NCI-H2171 (cell line): ENCODE results near the gene S100A9.
"Not testable (repeated sequence)": the region's sequence is repeated elsewhere in the genome, so short reads cannot be mapped to it uniquely, and the experiment has no call there.

ENCODE experiments used
- DNase-seq: peaks from one replicate; lab custom pipeline; 2025; lab: John Stamatoyannopoulos, UW

The S100A9 gene

DNA sequence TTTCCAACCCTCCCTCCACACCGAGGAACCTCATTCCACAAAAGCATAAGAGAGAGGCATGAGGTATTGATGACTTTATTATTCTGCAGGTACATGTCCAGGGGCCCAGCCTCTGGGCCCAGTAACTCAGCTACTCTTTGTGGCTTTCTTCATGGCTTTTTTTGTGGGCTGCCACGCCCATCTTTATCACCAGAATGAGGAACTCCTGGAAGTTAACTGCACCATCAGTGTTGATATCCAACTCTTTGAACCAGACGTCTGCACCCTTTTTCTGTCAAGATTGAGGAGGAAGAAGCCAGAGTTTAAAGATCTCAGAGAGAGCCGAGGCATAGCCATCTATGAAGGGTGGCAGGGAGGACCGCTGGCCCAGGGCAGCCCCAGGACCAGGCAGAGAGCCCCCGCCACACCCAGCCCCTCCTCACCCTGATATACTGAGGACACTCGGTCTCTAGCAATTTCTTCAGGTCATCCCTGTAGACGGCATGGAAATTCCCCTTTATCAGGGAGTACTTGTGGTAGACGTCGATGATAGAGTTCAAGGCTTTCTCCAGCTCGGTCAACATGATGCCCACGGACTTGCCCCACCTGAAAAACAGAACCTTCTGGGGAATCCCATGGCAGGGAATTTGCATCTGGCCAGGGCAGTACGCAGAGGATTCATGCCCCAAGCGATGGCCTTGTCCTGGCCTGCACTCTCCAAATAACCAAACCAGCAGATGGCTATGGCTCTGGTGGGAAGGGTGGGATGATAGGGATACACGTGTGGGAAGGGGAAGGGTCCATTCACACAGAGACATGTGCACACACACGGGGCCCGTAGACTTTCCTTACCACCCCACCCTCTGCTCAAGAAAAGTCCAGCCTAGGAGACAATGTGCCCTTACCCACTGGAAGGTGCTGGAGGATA lies 32.6 kb downstream of the S100A9 start:
- no peak for DNase-seq

DNA sequence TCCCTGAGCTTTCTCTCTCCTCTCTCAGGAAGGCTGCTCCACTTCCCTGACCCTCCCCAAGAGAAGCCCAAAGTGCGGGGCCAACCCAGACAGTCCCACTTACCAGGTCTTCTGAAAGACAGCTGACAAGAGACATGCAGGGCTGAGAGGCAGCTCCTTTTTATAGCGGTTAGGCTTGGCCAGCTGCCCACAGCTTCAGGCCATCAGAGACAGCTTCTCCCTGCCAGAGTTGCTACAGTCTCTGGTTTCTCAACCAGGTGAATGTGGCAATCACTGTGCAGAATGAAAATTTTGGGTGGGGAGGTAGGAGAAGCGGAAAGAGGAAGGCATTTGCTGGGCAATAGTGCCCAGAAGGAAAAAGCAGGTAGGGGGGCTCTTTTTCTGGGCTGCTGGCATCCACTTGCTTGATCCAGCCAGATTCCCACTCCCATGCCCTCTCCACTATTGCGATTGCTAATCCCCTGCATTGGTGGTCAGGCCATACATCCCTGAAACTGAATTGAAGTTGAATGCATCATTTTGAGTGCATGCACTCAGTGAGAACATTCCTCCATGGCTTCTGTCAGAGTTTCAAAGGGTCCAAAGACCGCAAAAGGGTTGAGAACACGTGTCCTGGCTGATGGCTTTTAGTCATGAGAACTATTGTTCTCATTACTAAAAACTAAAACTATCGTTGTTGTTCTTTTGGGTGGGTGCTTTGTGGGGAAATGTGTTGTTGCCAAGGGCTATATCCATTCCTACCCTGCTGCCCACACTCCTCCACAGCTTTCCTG lies 33.5 kb downstream of the S100A9 start, which contains the start of gene S100A8:
Gene S100A8 (minus strand): TSS at position 136 of the 773 bp plus-strand sequence. CDS start 538 bp downstream, outside the sequence.
- no peak for DNase-seq

DNA sequence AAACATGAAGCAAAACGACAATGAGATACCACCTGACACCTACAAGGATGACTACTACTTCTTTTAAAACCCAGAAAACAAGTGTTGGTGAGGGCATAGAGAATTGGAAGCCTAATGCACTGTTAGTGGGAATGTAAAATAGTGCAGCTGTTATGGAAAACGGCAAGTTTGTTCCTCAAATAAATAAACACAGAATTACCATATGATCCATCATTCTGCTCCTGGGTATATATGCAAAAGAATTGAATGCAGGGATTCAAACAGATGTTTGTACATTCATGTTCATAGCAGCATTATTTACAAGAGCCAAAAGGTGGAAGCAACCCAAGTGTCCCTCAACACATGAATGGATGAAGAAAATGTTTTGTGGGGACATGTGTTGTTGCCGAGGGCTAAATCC lies 34.6 kb downstream of the S100A9 start:
- DNase-seq = no peak

DNA sequence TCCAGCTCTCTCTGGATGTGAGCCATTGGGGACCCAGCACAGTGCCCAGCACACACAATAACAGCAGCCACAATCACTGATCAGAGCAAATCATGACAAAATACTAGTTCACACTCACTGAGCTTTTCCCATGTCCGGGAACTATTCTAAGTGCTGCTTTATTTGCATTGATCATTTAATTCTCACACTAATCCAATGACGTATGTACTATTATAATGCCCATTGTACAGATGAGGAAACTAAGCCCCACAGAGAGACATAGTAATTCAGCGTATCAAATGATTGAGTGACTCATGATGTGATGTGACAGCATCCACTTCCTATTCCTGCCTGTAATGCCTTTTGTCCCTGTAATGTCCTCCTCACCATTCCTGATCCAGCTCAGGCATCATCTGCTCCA lies 35.2 kb downstream of the S100A9 start:
- DNase-seq = no peak

DNA sequence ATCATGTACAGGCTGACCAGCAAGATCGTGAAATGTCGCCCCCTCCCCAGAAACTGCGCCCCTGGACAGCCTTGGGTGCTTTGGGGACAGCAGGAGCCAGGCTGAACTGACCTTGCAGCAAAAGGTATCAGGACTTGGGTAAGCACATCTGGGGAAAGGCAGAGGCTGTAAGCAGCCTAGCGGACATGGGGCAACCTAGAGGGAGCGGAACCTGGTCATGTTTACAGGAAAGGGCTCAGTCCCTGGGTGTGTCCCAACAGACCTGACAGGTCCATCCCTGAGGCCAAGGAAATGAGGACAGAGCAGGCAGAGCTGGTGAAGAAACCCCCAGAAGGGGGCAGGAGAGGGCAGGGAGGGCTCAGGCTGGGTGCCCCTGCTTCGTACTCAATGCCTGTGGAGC lies 36.3 kb downstream of the S100A9 start:
- DNase-seq = no peak

DNA sequence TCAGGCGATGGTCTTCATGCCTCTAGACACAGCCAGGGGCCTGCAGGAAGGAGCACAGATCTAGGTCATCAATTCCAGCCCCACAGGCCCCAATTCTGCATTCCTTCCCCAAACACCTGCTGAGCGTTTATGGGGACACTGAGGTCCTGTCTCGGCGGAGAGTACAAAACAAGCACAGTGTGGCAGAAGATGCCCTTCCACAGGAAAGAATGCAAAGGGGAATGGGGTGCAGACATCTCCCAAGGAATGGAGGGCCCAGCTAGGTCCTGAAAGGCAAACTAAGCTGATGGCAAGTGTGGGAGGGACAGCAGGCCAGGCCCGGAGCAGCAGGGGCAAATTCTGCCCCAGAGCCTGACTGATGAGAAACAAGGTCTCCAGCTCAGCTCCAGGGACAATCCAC lies 36.7 kb downstream of the S100A9 start:
- no peak for DNase-seq

DNA sequence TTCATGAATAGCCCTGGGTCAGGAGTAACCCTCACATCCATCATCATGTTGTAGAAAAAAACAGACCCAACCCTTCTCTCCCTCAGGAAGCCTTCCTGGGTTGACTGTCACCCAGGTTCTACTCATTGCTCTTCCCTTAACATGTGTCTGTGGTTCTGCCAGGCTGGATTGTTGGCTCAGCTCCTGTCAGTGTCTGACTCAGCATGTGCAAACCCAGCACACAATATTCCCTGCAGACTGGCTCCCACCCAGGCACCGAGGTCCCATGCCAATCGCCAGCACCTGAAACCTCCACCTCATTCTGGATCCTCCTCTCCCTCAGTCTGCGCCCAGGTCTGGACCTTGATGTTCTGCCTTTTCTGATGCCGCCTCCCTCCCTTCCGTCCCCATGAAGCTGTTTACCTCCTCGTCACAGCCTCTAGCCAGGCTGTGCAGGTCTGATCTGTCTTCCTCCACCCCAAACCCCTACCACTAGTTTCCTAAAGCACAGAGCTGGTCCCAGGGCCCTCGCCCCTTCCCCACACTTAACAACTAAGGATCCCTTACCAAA lies 37.6 kb downstream of the S100A9 start:
- no peak for DNase-seq

DNA sequence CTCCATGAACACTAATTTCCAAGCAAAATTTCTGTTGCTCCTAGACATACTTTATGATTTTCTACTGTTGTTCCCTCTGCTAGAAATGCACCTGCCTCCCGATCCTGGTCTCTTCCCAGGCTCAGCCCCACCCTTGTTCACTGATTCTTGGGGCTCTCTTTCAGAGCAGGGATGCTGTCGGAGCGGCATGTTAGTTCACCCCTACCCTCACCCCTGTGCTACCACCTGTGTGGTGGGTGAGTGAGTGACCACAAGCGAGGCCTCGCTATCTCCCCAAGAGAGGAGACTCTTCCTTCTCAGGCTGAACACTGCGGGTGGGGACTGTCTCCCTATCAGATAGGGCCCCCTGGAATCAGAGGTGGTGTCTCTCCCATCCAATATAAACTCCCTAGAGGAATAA lies 38.1 kb downstream of the S100A9 start:
- no peak for DNase-seq

DNA sequence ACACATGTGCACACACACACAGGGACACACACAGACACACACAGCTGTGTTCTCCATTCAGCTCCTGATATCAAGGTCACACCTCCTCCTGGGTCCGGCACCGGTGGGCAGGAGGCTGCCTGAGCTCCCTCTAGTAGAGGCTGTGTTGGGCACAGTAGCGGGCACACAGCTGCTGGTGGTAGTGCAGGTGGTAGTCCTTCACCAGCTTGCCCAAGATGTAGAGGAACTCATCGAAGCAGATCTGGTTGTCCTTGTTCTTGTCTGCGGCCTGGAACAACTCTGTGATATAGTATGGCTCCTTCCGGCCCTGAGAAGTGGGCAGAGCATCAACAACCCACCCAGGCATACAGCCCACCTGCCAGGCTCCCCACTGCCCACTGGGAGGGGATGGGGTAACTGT lies 38.8 kb downstream of the S100A9 start:
- DNase-seq = no peak

DNA sequence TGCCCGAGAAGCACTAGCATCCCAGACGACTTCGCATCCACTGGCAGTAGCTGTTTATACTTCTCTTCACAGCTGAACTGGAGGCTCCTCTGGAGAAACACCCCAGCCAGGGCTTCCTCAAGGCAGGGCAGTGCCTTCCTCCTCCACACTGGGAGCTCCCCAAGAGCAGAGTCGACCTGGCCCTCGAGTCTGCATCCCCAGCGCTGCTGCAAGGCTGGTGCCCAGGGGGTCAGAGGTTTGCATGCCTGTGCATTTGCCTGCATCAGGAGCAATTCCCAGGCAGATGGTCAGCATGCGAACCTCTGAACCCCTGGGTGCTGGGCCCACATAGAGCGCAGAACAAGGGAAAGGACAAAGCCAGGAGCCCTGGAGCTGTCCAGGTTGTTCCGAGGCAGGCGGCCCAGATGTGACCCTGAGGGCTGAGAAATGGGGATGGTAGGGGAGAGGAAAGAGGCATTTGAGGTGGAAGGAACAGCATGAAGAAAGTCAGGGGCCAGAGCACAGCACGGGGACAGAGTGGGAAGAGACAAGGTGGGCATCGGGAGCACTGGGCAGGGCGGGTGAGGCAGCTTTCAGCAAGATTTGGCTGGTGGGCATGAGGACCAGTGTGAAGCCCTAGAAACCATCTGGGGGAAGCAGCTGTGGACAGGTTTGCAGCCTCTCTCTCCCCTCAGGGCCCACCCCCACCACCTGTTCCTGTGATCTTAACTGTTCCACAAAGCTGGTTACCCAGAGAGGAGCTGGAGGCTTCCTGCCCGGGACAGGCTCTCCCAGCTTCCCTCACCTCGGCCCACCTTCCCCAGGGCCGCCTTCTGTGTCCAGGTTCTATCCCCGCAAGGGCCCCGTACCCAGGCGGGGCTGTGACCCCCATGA lies 39.6 kb downstream of the S100A9 start:
- DNase-seq = peak; percentile 48

DNA sequence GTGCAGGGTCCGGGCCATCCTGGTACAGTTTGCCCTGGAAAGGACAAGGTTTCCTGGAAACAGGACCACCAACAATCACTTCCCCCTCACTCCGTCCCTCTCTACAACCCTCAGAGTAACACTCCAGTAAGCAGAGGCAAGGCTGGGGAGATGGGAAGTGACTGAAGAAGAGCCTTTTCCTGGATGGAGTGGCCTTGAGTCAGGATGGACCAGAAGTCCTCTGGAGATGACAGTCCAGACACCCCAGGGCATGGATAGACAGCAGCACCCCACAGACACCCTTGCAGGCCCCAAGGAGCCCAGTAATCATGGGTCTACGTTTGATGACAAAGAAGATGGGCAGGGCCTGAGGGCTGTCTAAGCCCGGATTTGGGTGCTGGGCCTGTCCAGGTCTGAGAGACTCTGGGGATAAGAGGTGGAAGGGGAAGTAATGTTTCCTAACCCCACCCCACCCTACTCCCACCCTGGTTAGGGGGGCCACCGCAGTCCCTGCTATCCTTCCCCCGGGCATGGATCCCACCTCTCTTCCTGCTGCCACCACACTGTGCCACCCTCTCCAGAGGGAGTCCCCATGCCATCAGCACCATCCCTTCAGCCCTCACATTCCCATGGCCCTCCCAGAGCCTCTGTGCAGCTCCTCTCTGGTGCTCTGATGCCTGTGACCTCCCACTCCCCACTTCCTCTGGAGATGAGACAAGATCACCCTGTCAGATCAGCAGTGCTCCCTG lies 40.4 kb downstream of the S100A9 start:
- no peak for DNase-seq

DNA sequence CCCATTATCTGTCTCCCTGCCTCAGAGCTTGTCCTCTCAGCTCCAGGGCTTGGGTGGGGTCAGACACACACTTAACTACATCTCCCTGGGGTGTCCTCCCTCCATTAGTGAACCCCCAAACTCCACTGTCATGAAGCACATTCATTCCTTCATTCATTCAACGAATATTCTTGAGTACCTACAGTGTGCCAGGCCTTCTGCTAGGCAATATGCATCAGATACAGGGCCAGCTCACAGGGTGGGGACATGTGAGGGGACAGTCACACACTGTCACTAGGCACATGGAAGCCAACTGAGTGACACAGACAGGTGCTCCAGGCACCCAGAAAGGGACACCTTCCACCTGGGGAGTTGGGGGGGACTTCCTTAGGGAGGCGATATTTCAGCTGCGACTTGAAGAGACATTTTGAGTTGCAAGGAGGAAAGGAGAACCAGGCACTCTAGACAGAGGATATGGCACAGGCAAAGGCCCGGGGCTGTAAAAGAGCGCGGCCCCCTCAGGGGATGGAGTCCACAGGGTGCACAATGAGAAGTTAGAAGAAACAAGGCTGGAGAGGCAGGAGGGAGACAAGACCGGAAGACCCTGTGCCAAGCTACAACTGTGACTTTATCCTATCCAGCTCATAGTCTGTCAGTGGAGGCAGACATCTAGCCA lies 41.9 kb downstream of the S100A9 start:
- no peak for DNase-seq

DNA sequence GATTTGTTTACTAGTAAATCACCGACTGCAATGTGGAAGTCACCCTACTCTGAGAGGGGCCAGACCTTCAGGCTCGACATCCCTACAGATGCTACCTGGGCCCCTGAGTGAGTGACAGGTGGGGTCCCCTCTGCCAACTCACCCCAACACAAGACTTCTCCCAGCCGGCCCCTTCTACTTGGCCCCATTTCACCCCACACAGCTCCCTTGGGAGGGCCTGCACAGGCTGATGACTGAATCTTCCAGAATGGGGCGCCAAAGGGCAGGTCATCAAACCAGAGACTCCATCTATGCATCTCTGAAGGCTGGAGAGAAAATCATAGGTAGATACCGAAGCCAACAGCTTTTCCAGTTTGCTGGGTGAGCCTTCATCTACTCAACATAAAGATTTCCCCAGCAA lies 42.6 kb downstream of the S100A9 start:
- DNase-seq = no peak

DNA sequence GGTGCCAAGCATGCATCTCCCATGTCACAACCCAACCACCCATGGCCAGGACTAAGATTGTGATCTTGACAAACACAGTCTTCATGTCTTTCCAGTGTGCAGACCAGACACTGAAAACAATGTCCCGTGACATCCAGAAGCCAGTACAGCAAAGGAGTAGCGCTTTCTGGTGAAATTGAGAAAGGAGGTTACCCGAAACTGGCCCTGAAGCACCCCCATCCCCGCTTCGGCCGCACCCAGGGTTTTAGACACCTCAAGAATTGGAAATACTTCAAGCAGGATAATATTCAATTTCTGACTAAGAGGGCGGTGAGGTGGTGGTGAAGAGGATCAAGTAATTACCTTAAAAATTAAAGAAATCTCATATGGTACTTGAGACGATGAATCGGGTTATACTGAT lies 43.8 kb downstream of the S100A9 start:
- DNase-seq = no peak

DNA sequence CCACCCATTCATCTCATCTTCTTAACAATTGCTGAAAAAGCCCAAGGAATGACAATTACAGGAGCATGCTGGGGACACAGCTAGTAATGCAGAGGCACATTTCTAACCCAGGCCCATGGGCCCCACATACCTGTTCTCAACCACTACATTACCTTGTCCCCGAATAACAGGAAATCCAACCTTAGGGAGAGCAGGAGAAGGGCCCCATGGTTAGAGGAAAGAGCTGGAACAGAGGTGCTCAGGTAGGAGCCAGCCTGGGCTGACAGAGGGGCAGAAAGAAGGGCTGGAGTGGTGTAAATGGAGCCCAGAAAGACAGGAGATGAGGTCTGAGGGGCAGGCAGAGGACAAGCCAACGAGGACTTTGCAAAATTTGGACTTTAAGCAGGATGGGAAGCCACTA lies 44.6 kb downstream of the S100A9 start:
- DNase-seq = no peak

DNA sequence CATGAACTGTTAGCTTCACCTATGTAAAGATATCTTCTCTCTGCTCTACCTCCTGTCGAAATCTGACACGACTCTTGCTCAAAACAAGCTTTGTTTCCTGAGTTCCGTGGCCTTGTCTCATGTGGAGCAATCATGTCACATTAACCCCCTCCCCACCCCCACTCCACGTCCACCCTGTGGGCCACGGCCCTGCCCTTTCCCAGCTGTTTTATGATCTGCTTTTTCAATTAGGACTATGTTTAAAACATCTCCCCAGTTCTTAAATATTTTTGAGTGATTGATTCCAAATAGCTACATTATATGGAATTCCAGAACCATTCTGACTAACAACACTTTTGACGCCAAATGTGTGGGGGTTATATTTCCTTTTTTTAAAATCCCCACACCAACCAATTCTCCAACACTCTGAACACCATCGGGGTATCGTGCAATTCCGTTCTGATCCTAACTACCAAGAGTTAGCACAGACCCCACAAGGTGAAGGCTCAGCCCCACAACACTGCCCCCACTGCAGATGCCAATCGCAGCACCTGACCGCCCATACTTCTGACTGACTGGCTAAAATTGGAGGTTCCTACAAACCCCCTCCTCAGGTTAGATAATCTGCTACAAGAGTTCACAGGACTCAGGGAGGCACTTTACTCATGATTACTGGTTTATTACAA lies 45.9 kb downstream of the S100A9 start:
- DNase-seq = no peak

DNA sequence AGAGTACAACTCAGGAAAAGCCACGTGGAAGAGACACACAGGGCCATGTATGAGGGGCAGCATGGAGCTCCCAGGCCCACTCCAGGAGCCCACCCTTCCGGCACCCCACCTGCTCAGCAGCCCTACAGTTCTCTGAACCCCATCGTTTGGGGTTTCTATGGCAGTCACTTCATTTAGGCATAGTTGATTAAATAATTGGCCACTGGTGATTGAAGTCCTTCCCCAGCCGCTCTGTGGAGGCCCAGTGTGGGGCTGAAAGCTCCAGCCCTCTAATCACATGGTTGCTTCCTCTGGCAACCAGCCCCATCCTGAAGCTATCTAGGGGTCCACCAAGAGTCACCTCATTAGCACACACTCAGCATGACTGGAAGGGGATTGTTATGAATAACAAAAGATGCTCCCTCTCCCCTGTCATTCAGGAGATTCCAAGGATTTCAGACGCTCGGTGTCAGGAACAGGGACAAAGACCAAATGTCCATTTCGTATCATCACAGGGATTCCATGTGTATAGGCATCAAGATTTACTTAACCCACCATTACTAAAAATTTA lies 46.5 kb downstream of the S100A9 start:
- DNase-seq = no peak

DNA sequence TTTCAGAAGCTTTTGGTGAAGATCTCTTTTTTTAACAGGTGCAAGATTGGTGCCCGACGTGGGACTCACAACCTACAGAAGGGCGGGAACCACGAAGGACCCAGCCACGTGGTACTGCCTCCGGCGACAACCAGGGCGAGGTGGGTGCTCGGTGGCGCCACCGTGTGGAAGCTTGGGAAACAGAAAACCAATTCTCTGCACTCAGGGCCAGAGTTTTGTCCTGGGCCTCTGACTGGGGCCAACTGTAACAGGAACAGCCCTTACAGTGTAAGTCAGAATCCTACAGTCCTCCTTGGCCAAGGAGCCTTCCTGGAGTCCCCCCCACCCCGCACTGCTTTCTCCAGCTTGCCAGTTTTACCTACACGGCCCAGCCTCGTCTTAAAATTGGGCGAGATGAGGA lies 47.1 kb downstream of the S100A9 start:
- DNase-seq = no peak

DNA sequence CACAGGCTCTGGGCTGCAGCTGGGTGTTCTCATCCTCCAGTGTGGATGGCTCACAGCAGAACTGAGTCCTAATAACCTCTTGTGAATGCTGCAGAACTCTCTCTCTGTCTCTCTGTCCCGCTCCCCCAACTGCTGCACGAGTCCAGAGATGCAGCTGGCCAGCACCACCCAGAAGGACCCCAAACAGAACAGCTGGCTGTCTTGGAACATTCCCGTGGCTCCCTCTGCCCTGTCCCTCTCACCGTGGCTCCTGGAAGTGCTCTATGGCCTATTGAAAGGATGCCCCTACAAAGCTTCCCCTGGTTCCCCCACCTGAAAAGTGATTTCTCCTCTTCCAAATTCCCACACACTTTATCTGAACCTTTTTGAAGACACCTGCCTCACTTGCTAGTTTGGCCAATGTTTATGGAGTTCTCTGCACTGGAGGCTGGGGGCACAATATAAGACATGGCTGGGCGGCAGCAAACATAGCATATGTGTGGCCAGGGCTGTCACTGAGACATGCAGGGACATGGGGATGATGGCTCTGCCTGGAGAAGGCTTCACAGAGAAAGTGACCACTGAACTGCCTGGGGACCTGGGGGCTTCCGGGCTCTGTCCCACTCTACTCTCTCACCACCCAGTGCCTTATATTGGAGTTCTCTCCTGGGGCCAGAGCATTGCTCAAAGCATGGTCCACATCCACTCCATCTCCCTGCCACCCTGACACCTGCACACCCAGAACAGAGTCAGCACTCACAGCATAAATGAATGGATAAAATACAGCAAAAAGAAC lies 48.4 kb downstream of the S100A9 start:
- not testable (repeated sequence) for DNase-seq
